ENCODE data around the gene CACNA2D4.

The CACNA2D4 gene

GRCh38 chr12:1880876-1881275, 37.6 kb downstream of the CACNA2D4 start:
- TF ChIP-seq CTCF (IDR thresholded peaks at IDR 0.05; ENCODE audit: borderline replicate concordance, insufficient read depth, low read depth, low read length) = no peak
- no peak overlapping the region for H3K4me3 ChIP-seq (ENCODE audit: low read depth, low read length)

- no peak overlapping the region for H3K4me3 ChIP-seq (ENCODE audit: low read depth, low read length)
- no peak for TF ChIP-seq CTCF (IDR thresholded peaks at IDR 0.05; ENCODE audit: borderline replicate concordance, insufficient read depth, low read depth, low read length)
These were observed 38.2 kb downstream of the CACNA2D4 start for GRCh38 chr12:1880153-1880845.

GRCh38 chr12:1879633-1880032, 38.8 kb downstream of the CACNA2D4 start:
- no peak overlapping the region for H3K4me3 ChIP-seq (ENCODE audit: low read depth, low read length)
- TF ChIP-seq CTCF (IDR thresholded peaks at IDR 0.05; ENCODE audit: borderline replicate concordance, insufficient read depth, low read depth, low read length) = no peak

- TF ChIP-seq CTCF (IDR thresholded peaks at IDR 0.05; ENCODE audit: borderline replicate concordance, insufficient read depth, low read depth, low read length) = no peak
- H3K4me3 ChIP-seq (ENCODE audit: low read depth, low read length) = no peak overlapping the region
These were observed 39.8 kb downstream of the CACNA2D4 start for GRCh38 chr12:1878695-1879094.

GRCh38 chr12:1878214-1878613, 40.2 kb downstream of the CACNA2D4 start:
- TF ChIP-seq CTCF (IDR thresholded peaks at IDR 0.05; ENCODE audit: borderline replicate concordance, insufficient read depth, low read depth, low read length) = no peak
- H3K4me3 ChIP-seq (ENCODE audit: low read depth, low read length) = no peak overlapping the region

- TF ChIP-seq CTCF (IDR thresholded peaks at IDR 0.05; ENCODE audit: borderline replicate concordance, insufficient read depth, low read depth, low read length) = no peak
- no peak overlapping the region for H3K4me3 ChIP-seq (ENCODE audit: low read depth, low read length)
These were observed 41.1 kb downstream of the CACNA2D4 start for GRCh38 chr12:1877169-1877878.

GRCh38 chr12:1876086-1876485, 42.4 kb downstream of the CACNA2D4 start:
- no peak for TF ChIP-seq CTCF (IDR thresholded peaks at IDR 0.05; ENCODE audit: borderline replicate concordance, insufficient read depth, low read depth, low read length)
- H3K4me3 ChIP-seq (ENCODE audit: low read depth, low read length) = no peak overlapping the region
